Endothelial cell of umbilical vein (primary cell): ENCODE measurements around the gene ZNF609. TPM values are rescaled to one million over a fixed set of nuclear protein-coding genes. Genes with fewer than 3 reads are reported as not detected.

Source experiments
- BruUV-seq: library from RNA; stranded (reverse); fragments of 400-500 nt; replicated peaks from 2 replicates; lab custom pipeline; 2021; lab: Mats Ljungman, UMichigan
- CTCF ChIA-PET: fragments of 300-600, 350-600 bp; sonication (Branson Sonifier 250); formaldehyde crosslinking; loops from one replicate; lab custom pipeline; 2021; ENCODE audit warnings: antibody characterized with exemption, inconsistent platforms; lab: Charles Lee
- POLR2A ChIA-PET: fragments of 300-600, 350-600 bp; sonication (Branson Sonifier 250); formaldehyde crosslinking; loops from one replicate; lab custom pipeline; 2021; ENCODE audit warnings: antibody characterized with exemption, inconsistent platforms; lab: Charles Lee
- DNase-seq: peaks from one replicate; pipeline ENCODE4 v3.0.0-alpha.2; 2011; ENCODE audit warnings: low read depth, low spot score
- FAIRE-seq: peaks from 2 replicates; lab custom pipeline; 2011; peaks lifted over from hg19 to GRCh38; lab: Jason Lieb, UNC
- H2AFZ ChIP-seq: 2 replicates; pipeline ENCODE4 v1.6.0; 2012; ENCODE audit warnings: low read depth, low read length, control low read depth, inconsistent platforms
- H3K27ac ChIP-seq: 2 replicates; pipeline ENCODE4 v1.5.1; 2011; ENCODE audit warnings: low read depth, mild to moderate bottlenecking, control low read depth, low read length, moderate library complexity; ENCODE audit not compliant: insufficient read depth
- H3K27me3 ChIP-seq, 2 experiments: 2 replicates each; pipeline versions ENCODE4 v1.6.0 to v1.6.1; 2011; ENCODE audit warnings: low read length in 2 of 2, mixed read lengths in 1 of 2; ENCODE audit not compliant: control insufficient read depth in 2 of 2, insufficient read depth in 2 of 2
- H3K36me3 ChIP-seq, 2 experiments: 2 replicates in 1 of 2; 3 replicates in 1 of 2; pipeline ENCODE4 v1.5.1; 2011; ENCODE audit warnings: low read length in 2 of 2, mild to moderate bottlenecking in 1 of 2, moderate library complexity in 1 of 2; ENCODE audit not compliant: control insufficient read depth in 2 of 2, insufficient read depth in 2 of 2; ENCODE audit errors: extremely low read depth in 1 of 2
- H3K4me1 ChIP-seq: 3 replicates; pipeline ENCODE4 v1.5.1; 2011; ENCODE audit warnings: mild to moderate bottlenecking, low read length; ENCODE audit not compliant: control insufficient read depth, insufficient read depth; ENCODE audit errors: extremely low read depth
- H3K4me2 ChIP-seq: 2 replicates; pipeline ENCODE4 v1.6.1; 2011; ENCODE audit warnings: low read length, control low read depth, mixed read lengths; ENCODE audit not compliant: insufficient read depth
- H3K4me3 ChIP-seq, 3 experiments: fragments of 200-600 bp in 1 of 3; sonication (generic), shearing (Covaris generic) in 1 of 3; replicated peaks in 1 of 3; 2 replicates each; pipeline ENCODE4 v1.5.1; 2011 to 2016; ENCODE audit warnings: control low read depth in 3 of 3, low read length in 3 of 3, mild to moderate bottlenecking in 2 of 3, inconsistent platforms in 1 of 3, low read depth in 1 of 3, moderate library complexity in 1 of 3; ENCODE audit not compliant: insufficient read depth in 1 of 3
- H3K79me2 ChIP-seq: 2 replicates; pipeline ENCODE4 v1.6.0; 2012; ENCODE audit warnings: low read length, inconsistent platforms; ENCODE audit not compliant: control insufficient read depth, insufficient read depth
- H3K9ac ChIP-seq: replicated peaks from 2 replicates; pipeline ENCODE3; 2011; ENCODE audit warnings: low read length, control low read depth; ENCODE audit not compliant: insufficient read depth; ENCODE audit errors: extremely low read depth
- H3K9me1 ChIP-seq: replicated peaks from 3 replicates; pipeline ENCODE4 v1.6.0; 2011; ENCODE audit warnings: mild to moderate bottlenecking, low read length; ENCODE audit not compliant: control insufficient read depth, insufficient read depth; ENCODE audit errors: extremely low read depth
- H3K9me3 ChIP-seq: replicated peaks from 2 replicates; pipeline ENCODE4 v1.5.1; 2012; ENCODE audit warnings: low read length, inconsistent platforms; ENCODE audit not compliant: control insufficient read depth, insufficient read depth
- H4K20me1 ChIP-seq: replicated peaks from 2 replicates; pipeline ENCODE3; 2011; ENCODE audit warnings: mild to moderate bottlenecking, low read length; ENCODE audit not compliant: control insufficient read depth, insufficient read depth; ENCODE audit errors: extremely low read depth
- CTCF ChIP-seq, 2 donors: IDR thresholded peaks; 1 replicate in 1 of 2; 2 replicates in 1 of 2; pipeline ENCODE4 v1.5.1; 2011; ENCODE audit warnings: low read length in 2 of 2, mild to moderate bottlenecking in 2 of 2, moderate library complexity in 2 of 2, control low read depth in 1 of 2, inconsistent platforms in 1 of 2, low read depth in 1 of 2; ENCODE audit not compliant: insufficient read depth in 1 of 2; ENCODE audit errors: extremely low read depth in 1 of 2
- EZH2 ChIP-seq: IDR thresholded peaks from 2 replicates; pipeline ENCODE4 v1.6.1; 2012; ENCODE audit warnings: borderline replicate concordance, low read depth, mild to moderate bottlenecking, moderate library complexity, low read length, inconsistent platforms; ENCODE audit not compliant: severe bottlenecking
- FOS ChIP-seq: IDR thresholded peaks from 2 replicates; pipeline ENCODE4 v1.6.1; 2011; ENCODE audit warnings: mild to moderate bottlenecking, low read length, moderate library complexity, borderline replicate concordance; ENCODE audit not compliant: insufficient read depth
- GATA2 ChIP-seq: IDR thresholded peaks from 2 replicates; pipeline ENCODE4 v1.7.0; 2011; ENCODE audit warnings: low read depth, mild to moderate bottlenecking, moderate library complexity, mixed read lengths, low read length; ENCODE audit not compliant: insufficient read length, insufficient read depth
- JUN ChIP-seq: IDR thresholded peaks from 2 replicates; pipeline ENCODE4 v1.6.1; 2011; ENCODE audit warnings: borderline replicate concordance, low read depth; ENCODE audit not compliant: insufficient read length, insufficient read depth
- MAX ChIP-seq: IDR thresholded peaks from 2 replicates; pipeline ENCODE4 v1.6.1; 2011; ENCODE audit not compliant: insufficient read depth, insufficient read length
- MYC ChIP-seq: IDR thresholded peaks from one replicate; pipeline ENCODE4 v1.6.1; 2011; ENCODE audit warnings: mild to moderate bottlenecking, low read depth, low read length
- POLR2A ChIP-seq: IDR thresholded peaks from 2 replicates; pipeline ENCODE4 v1.6.1; 2012; ENCODE audit warnings: low read depth, mild to moderate bottlenecking, control low read depth, low read length
- POLR2AphosphoS5 ChIP-seq: IDR thresholded peaks from 2 replicates; pipeline ENCODE4 v1.6.1; 2012; ENCODE audit warnings: low read depth, mild to moderate bottlenecking, control low read depth, low read length, moderate library complexity; ENCODE audit not compliant: insufficient read depth
- dilution Hi-C: fragments of 300-500 bp; cut with MboI; formaldehyde crosslinking; loops from one replicate; pipeline ENCODE4 v1.15.0; 2019; ENCODE audit warnings: low sequenced_read_pairs; ENCODE audit not compliant: extremely low pct_ligation_motif_present
- intact Hi-C: fragments of 100-400 bp; cut with micrococcal nuclease; formaldehyde crosslinking; loops from one replicate; pipeline ENCODE4 v1.10.0; 2022
- polyA plus RNA-seq, 4 experiments: library from polyadenylated mRNA; depleted of rRNA in 3 of 4; stranded (reverse) in 3 of 4; unstranded in 1 of 4; fragments of >200 nt; gene quantifications; 2 replicates each; pipeline versions ENCODE4 v1.2.1 to v1.2.3, GENCODE V29; 2011 to 2012; ENCODE audit warnings: missing spikeins in 1 of 4
- total RNA-seq: library from RNA; stranded (reverse); gene quantifications from 2 replicates; pipeline ENCODE4 v1.2.3, GENCODE V29; 2021

Gene ZNF609
- total and polyA plus RNA-seq, 2 donors (not counting 3 experiments of a cell fraction or from before 2014, with no cell fraction given), result 18.2 to 49.6 TPM

GRCh38 chr15:64452988-64453688, 7.2 kb upstream of the ZNF609 start:
- H3K9ac ChIP-seq, result no peak overlapping the region
- CTCF ChIA-PET, result no interaction called here
- POLR2A ChIA-PET, result no interaction called here
- TF ChIP-seq CTCF (IDR thresholded peaks at IDR 0.05; ENCODE audit: extremely low read depth in 1 of 2, insufficient read depth in 1 of 2, low read depth in 1 of 2, low read length in 2 of 2) (no peak), EZH2 (no peak), MAX (no peak), MYC (no peak), FOS (no peak), JUN (no peak), POLR2AphosphoS5 (no peak), POLR2A (no peak), GATA2 (no peak)
- H3K4me2 ChIP-seq, result no peak overlapping the region
- H2AFZ ChIP-seq, result no peak overlapping the region
- no peak overlapping the region for H3K4me3 ChIP-seq
- no peaks in the 10 kb centered on the region for H3K9me1 ChIP-seq
- dilution Hi-C loops, result no loop called here
- BruUV-seq, result no TSS peak
- intact Hi-C loops, result no loop called here
- H3K4me1 ChIP-seq, result no peaks in the 10 kb centered on the region
- no peaks in the 10 kb centered on the region for H4K20me1 ChIP-seq
- no peak for FAIRE-seq
- H3K27ac ChIP-seq, result no peak overlapping the region
- H3K27me3 ChIP-seq, result no peaks in the 10 kb centered on the region
- peak; percentile 35 for DNase-seq
- H3K79me2 ChIP-seq, result no peaks in the 10 kb centered on the region
- H3K9me3 ChIP-seq, result no peaks in the 10 kb centered on the region
- peaks cover 1 to 3% of the 10 kb centered on the region in 2 experiments for H3K36me3 ChIP-seq
